ENCODE measurements around the gene TFDP1.

Gene TFDP1

GRCh38 chr13:113555141-113555540, 29.4 kb upstream of the TFDP1 start:
- Histone ChIP-seq H3K36me3 (ENCODE audit: insufficient read depth, low read length) (no peaks in the 10 kb centered on the region), H3K4me3 (ENCODE audit: low read depth, low read length, poor library complexity, severe bottlenecking) (no peak overlapping the region), H3K4me2 (ENCODE audit: low read length) (no peak overlapping the region), H3K9ac (ENCODE audit: low read length) (no peak overlapping the region), H3K27me3 (ENCODE audit: insufficient read depth, low read length) (0 out of 2 replicates have a peak, but pooled peaks cover 4% of the 10 kb centered on the region), H3K9me3 (ENCODE audit: low read length) (no peaks in the 10 kb centered on the region), H3K4me1 (ENCODE audit: insufficient read depth, low read length, severe bottlenecking) (no peaks in the 10 kb centered on the region), H3F3A (ENCODE audit: insufficient read depth, low read length) (no peaks in the 10 kb centered on the region), H3K27ac (ENCODE audit: low read depth, low read length, poor library complexity, severe bottlenecking) (no peak overlapping the region), H3K9me2 (ENCODE audit: low read depth, low read length) (no peaks in the 10 kb centered on the region), H2AFZ (ENCODE audit: low read length) (no peak overlapping the region), H4K20me1 (ENCODE audit: insufficient read depth, low read length) (no peaks in the 10 kb centered on the region), H3K79me2 (ENCODE audit: insufficient read depth, low read length) (no peaks in the 10 kb centered on the region)
- no peak for TF ChIP-seq CTCF (IDR thresholded peaks at IDR 0.05; ENCODE audit: low read length)
- no peak for TF ChIP-seq EZH2 (IDR thresholded peaks at IDR 0.05; ENCODE audit: borderline replicate concordance, low read length)

- no peak overlapping the region for H3K27ac ChIP-seq (ENCODE audit: low read depth, low read length, poor library complexity, severe bottlenecking)
- no peaks in the 10 kb centered on the region for H3K4me1 ChIP-seq (ENCODE audit: insufficient read depth, low read length, severe bottlenecking)
- no peaks in the 10 kb centered on the region for H3F3A ChIP-seq (ENCODE audit: insufficient read depth, low read length)
- no peak overlapping the region for H3K9ac ChIP-seq (ENCODE audit: low read length)
- H4K20me1 ChIP-seq (ENCODE audit: insufficient read depth, low read length): no peaks in the 10 kb centered on the region
- no peaks in the 10 kb centered on the region for H3K36me3 ChIP-seq (ENCODE audit: insufficient read depth, low read length)
- no peak overlapping the region for H3K4me3 ChIP-seq (ENCODE audit: low read depth, low read length, poor library complexity, severe bottlenecking)
- no peak overlapping the region for H3K4me2 ChIP-seq (ENCODE audit: low read length)
- 0 out of 2 replicates have a peak, but pooled peaks cover 9% of the 10 kb centered on the region for H3K27me3 ChIP-seq (ENCODE audit: insufficient read depth, low read length)
- H3K9me2 ChIP-seq (ENCODE audit: low read depth, low read length): no peaks in the 10 kb centered on the region
- no peak for TF ChIP-seq CTCF (IDR thresholded peaks at IDR 0.05; ENCODE audit: low read length)
- no peak for TF ChIP-seq EZH2 (IDR thresholded peaks at IDR 0.05; ENCODE audit: borderline replicate concordance, low read length)
- H3K9me3 ChIP-seq (ENCODE audit: low read length): no peaks in the 10 kb centered on the region
- no peaks in the 10 kb centered on the region for H3K79me2 ChIP-seq (ENCODE audit: insufficient read depth, low read length)
- H2AFZ ChIP-seq (ENCODE audit: low read length): no peak overlapping the region
Measured at GRCh38 chr13:113557013-113557412, 27.5 kb upstream of the TFDP1 start.

GRCh38 chr13:113558461-113558860, 26.1 kb upstream of the TFDP1 start:
- no peak overlapping the region for H3K4me2 ChIP-seq (ENCODE audit: low read length)
- no peak overlapping the region for H3K27ac ChIP-seq (ENCODE audit: low read depth, low read length, poor library complexity, severe bottlenecking)
- no peak overlapping the region for H3K4me3 ChIP-seq (ENCODE audit: low read depth, low read length, poor library complexity, severe bottlenecking)
- H3K79me2 ChIP-seq (ENCODE audit: insufficient read depth, low read length): no peaks in the 10 kb centered on the region
- H3K9me3 ChIP-seq (ENCODE audit: low read length): no peaks in the 10 kb centered on the region
- H4K20me1 ChIP-seq (ENCODE audit: insufficient read depth, low read length): no peaks in the 10 kb centered on the region
- no peaks in the 10 kb centered on the region for H3K9me2 ChIP-seq (ENCODE audit: low read depth, low read length)
- no peaks in the 10 kb centered on the region for H3K4me1 ChIP-seq (ENCODE audit: insufficient read depth, low read length, severe bottlenecking)
- no peaks in the 10 kb centered on the region for H3K36me3 ChIP-seq (ENCODE audit: insufficient read depth, low read length)
- H2AFZ ChIP-seq (ENCODE audit: low read length): no peak overlapping the region
- H3F3A ChIP-seq (ENCODE audit: insufficient read depth, low read length): no peaks in the 10 kb centered on the region
- H3K27me3 ChIP-seq (ENCODE audit: insufficient read depth, low read length): 0 out of 2 replicates have a peak, but pooled peaks cover 9% of the 10 kb centered on the region
- H3K9ac ChIP-seq (ENCODE audit: low read length): no peak overlapping the region
- no peak for TF ChIP-seq CTCF (IDR thresholded peaks at IDR 0.05; ENCODE audit: low read length)
- TF ChIP-seq EZH2 (IDR thresholded peaks at IDR 0.05; ENCODE audit: borderline replicate concordance, low read length): no peak
